ENCODE measurements around the gene MCTP1. TPM values are rescaled to one million over a fixed set of nuclear protein-coding genes. Genes with fewer than 3 reads are reported as not detected.

Gene MCTP1
- total and polyA plus RNA-seq, 9 of the 15 experiments (the other 6 are each of a cell fraction or from before 2014, with no cell fraction given), result 0.04 to 0.93 (median 0.06) TPM; not detected in 4

- BruUV-seq (replicated peaks), result no TSS peak
- POLR2A ChIA-PET, result no interaction called here
- intact Hi-C loops (cut with micrococcal nuclease), result no loop called here
- ATAC-seq (no peak), FAIRE-seq (no peak), DNase-seq (ENCODE audit: extremely low read depth in 1 of 4, low spot score in 3 of 4) (no peak)
- in situ Hi-C loops (cut with MboI), result no loop called here
- Histone ChIP-seq H3K4me3 (no peak overlapping the region), H2AFZ (ENCODE audit: low read depth, low read length) (no peak overlapping the region), H3K27ac (ENCODE audit: extremely low read depth, low read depth, low read length) (no peak overlapping the region), H3K4me1 (replicated peaks in 1 of 2; ENCODE audit: control insufficient read depth in 2 of 2, insufficient read depth in 2 of 2, low read length in 2 of 2) (no peaks in the 10 kb centered on the region), H3K36me3 (ENCODE audit: control insufficient read depth, insufficient read depth, low read length) (no peaks in the 10 kb centered on the region), H3K27me3 (ENCODE audit: control insufficient read depth in 2 of 2, insufficient read depth in 2 of 2, low read length in 2 of 2) (no peaks in the 10 kb centered on the region), H3K9me3 (replicated peaks; ENCODE audit: control insufficient read depth, insufficient read depth, low read depth, low read length) (no peaks in the 10 kb centered on the region), H3K9ac (ENCODE audit: insufficient read depth in 1 of 2, low read depth in 2 of 2, low read length in 2 of 2) (no peak overlapping the region), H3K9me1 (ENCODE audit: control insufficient read depth, insufficient read depth, low read length) (no peaks in the 10 kb centered on the region), H3K79me2 (ENCODE audit: control insufficient read depth, insufficient read depth, low read length) (no peaks in the 10 kb centered on the region), H4K20me1 (replicated peaks; ENCODE audit: control insufficient read depth, insufficient read depth, low read length) (no peaks in the 10 kb centered on the region), H3K4me2 (ENCODE audit: insufficient read depth, low read length) (no peak overlapping the region)
- CTCF ChIA-PET (ENCODE audit: low intra/inter-chr PET ratio), result no interaction called here
- TF ChIP-seq POLR3G (IDR thresholded peaks at IDR 0.05; ENCODE audit: extremely low read depth, insufficient read length, insufficient replicate concordance) (no peak), ZNF121 (CRISPR knock-in tag; conservative IDR thresholded peaks at IDR 0.05) (no peak), ATF7 (IDR thresholded peaks at IDR 0.05) (no peak), ZNF23 (CRISPR knock-in tag; IDR thresholded peaks at IDR 0.05) (no peak), RBM15 (IDR thresholded peaks at IDR 0.05; ENCODE audit: insufficient read depth, low read length) (no peak), PREB (CRISPR knock-in tag; IDR thresholded peaks at IDR 0.05) (no peak), ZNF239 (CRISPR knock-in tag; IDR thresholded peaks at IDR 0.05) (no peak), SP1 (CRISPR knock-in tag; IDR thresholded peaks at IDR 0.05) (no peak), BRD9 (IDR thresholded peaks at IDR 0.05; ENCODE audit: low read depth, partially characterized antibody) (no peak)
- 0% methylated on average over 2 of the region's 2 CpGs for WGBS (ENCODE audit: insufficient coverage, low coverage, missing lambda C conversion rate)
These were observed 451.0 kb downstream of the MCTP1 start for GRCh38 chr5:94833851-94834250.
